ENCODE results near the gene QTRT2.

QTRT2 gene

GRCh38 chr3:114079761-114080160 is 23.2 kb downstream of the QTRT2 start:
- no peak for DNase-seq

GRCh38 chr3:114080201-114080600 is 23.7 kb downstream of the QTRT2 start:
- no peak for DNase-seq

GRCh38 chr3:114081037-114081436 is 24.5 kb downstream of the QTRT2 start:
- no peak for DNase-seq

GRCh38 chr3:114083112-114083511 is 26.6 kb downstream of the QTRT2 start:
- no peak for DNase-seq

GRCh38 chr3:114086356-114086755 is 29.8 kb downstream of the QTRT2 start:
- no peak for DNase-seq

GRCh38 chr3:114089675-114090074 is 33.1 kb downstream of the QTRT2 start:
- no peak for DNase-seq

GRCh38 chr3:114092151-114093015 is 35.8 kb downstream of the QTRT2 start:
- DNase-seq = no peak

- no peak for DNase-seq
These were observed 36.5 kb downstream of the QTRT2 start for GRCh38 chr3:114093016-114093380.

- no peak for DNase-seq
These were observed 37.1 kb downstream of the QTRT2 start for GRCh38 chr3:114093596-114093995.

GRCh38 chr3:114095796-114096195 is 39.3 kb downstream of the QTRT2 start:
- no peak for DNase-seq

- no peak for DNase-seq
These were observed 44.6 kb downstream of the QTRT2 start for GRCh38 chr3:114101101-114101500.

- DNase-seq = no peak
These were observed 46.6 kb downstream of the QTRT2 start for GRCh38 chr3:114103181-114103580.

- DNase-seq = no peak
These were observed 47.3 kb downstream of the QTRT2 start for GRCh38 chr3:114103858-114104257.

GRCh38 chr3:114104414-114104813 is 47.9 kb downstream of the QTRT2 start:
- no peak for DNase-seq

GRCh38 chr3:114108137-114108536 is 51.6 kb downstream of the QTRT2 start:
- DNase-seq = no peak

- no peak for DNase-seq
These were observed 53.9 kb downstream of the QTRT2 start for GRCh38 chr3:114110439-114110838.

- DNase-seq = no peak
These were observed 54.7 kb downstream of the QTRT2 start for GRCh38 chr3:114111060-114111770.

GRCh38 chr3:114112696-114113095 is 56.2 kb downstream of the QTRT2 start:
- DNase-seq = no peak

- no peak for DNase-seq
These were observed 58.2 kb downstream of the QTRT2 start for GRCh38 chr3:114114719-114115118.

- no peak for DNase-seq
These were observed 58.6 kb downstream of the QTRT2 start for GRCh38 chr3:114115143-114115542.

GRCh38 chr3:114119776-114120175 is 63.2 kb downstream of the QTRT2 start:
- DNase-seq = no peak

GRCh38 chr3:114120211-114120610 is 63.7 kb downstream of the QTRT2 start:
- DNase-seq = no peak

- DNase-seq = no peak
These were observed 65.6 kb downstream of the QTRT2 start for GRCh38 chr3:114122027-114122709.

GRCh38 chr3:114126461-114126860 is 69.9 kb downstream of the QTRT2 start:
- no peak for DNase-seq
